Superior temporal gyrus (tissue), 1 donor: ENCODE measurements around the gene RPL41.
"Not testable (repeated sequence)": the region's sequence is repeated elsewhere in the genome, so short reads cannot be mapped to it uniquely, and the experiment has no call there.

Source experiments
- DNase-seq: peaks from one replicate; pipeline ENCODE4 v3.0.0-alpha.2; 2016; ENCODE audit errors: extremely low spot score

The RPL41 gene

DNA sequence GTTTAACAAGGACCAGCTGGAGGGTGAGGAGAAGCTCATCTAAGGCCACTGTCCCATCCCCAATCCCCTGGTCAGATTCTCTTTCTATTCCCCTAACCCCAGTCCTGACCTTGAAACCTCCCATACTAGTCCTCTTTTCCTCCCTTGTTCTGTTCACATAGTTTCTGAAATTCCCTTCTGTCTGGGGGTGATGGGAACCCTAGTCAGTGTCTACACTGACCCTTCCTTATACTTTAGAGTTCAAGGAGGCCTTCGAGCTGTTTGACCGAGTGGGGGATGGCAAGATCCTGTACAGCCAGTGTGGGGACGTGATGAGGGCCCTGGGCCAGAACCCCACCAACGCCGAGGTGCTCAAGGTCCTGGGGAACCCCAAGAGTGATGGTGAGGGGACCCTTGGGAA lies 38.4 kb downstream of the RPL41 start:
- DNase-seq: no peak

DNA sequence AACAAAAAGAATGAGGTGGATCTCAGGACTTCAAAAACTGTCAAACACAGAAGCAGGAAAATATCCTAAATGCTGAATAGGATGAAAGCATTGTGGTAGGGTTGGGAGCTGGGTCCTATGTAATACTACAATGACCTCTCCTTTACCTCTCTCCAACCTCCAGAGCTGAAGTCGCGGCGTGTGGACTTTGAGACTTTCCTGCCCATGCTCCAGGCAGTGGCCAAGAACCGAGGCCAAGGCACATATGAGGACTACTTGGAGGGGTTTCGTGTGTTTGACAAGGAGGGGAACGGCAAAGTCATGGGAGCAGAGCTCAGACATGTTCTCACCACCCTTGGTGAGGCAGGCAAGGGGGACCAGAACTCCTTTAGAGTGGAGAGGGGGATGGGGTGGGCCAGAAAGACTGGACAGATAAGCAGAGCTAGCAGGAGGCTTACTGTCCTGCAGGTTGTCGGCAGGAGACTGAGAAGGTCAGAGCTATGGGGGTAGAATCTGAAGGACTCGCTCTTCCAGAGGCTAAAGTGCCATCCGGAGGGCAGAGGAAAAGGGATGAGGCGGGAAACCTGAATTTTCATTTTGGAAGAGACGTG lies 38.9 kb downstream of the RPL41 start:
- no peak for DNase-seq

DNA sequence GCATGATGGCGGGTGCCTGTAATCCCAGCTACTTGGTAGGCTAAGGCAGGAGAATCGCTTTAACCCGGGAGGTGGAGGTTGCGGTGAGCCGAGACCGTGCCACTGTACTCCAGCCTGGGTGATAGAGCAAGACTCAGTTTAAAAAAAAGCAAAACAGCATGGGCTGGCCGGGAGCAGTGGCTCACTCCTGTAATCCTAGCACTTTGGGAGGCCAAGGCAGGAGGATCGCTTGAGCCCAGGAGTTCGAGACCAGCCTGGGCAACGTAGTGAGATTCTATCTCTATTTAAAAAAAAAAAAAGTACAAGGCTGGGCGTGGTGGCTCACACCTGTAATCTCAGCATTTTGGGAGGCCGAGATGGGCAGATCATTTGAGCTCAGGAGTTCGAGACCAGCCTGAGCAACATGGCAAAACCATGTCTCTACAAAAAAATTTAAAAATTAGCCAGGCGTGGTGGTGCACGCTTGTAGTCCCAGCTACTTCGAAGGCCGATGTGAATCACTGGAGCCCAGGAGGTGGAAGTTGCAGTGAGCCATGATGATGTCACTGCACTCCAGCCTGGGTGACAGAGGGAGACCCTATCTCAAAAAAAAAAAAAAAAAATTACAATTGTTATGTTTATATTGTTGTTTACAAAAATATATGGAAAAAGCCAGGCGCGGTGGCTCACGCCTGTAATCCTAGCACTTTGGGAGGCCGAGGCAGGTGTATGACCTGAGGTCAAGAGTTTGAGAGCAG lies 40.2 kb downstream of the RPL41 start:
- not testable (repeated sequence) for DNase-seq

DNA sequence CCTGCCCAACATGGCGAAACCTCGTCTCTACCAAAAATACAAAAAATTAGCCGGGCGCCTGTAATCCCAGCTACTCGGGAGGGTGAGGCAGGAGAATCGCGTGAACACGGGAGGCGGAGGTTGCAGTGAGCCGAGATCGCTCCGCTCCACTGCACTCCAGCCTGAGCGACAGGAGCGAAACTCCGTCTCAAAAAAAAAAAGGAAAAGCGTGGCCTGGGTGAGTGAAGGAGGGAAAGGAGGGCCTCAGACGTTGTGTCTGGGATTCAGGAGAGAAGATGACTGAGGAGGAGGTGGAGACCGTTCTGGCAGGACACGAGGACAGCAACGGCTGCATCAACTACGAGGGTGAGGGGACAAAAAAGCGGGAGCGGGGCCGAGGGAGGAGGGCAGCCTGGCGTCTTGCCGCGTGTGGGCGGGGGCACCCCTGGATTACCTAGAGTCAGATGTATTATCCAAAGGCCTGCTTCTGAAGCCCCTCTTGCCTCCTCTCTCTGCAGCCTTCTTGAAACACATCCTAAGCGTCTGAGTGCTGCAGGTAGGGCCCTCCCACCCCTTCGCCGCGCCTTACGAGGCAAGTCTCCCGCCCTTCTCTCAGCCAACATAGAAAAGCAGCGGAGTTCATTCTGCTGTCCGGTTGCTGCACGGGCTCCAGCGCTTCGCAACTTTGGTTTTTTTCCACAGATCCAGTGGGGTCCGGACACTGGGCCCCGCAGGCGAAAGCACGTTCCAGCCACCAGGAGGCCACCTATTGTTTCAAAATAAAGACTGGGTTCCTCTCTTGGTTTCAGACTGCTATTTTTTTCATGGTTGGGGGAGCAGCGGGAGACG lies 41.0 kb downstream of the RPL41 start:
- peak; percentile 60 for DNase-seq

DNA sequence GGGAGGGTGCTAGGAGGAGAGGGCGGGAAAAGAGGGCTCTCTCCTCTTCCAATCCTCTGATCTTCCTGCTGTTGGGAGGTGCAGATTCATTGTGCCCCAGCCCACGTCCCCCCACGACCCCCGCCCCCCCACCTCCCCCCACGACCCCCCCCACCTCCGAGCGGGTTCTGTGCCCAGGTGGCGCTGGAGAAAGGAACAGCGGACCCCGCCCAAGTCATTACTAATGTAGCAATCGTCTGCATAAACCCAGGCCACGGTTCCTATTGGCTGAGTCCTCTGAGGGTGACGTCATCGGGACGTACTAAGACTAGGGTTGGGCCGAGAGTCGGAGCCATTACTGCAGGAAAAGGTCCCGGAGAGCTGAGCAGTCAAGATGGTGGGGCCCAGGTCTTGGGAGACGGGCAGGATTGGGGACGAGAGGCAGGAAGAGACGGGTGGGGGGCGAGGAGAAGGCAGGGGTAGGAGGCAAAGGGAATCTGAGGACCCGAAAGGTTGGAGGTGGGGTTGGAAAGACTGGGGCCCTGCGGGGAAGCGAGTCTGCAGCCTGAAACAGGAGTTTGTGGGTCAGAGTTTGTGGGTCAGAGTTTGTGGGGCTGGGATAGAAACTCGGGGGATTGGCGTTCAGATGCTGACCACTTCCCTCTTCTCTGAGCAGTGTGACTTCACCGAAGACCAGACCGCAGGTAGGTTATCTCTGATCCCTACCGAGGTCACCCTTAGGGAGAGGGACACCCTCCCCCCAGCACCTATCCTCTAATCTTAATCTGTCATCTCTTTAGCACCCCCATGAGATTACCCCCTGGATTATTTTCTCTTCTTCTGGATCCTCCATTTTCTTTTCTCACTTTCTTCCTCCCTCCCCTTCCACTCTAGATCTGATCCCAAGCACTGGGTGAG lies 41.8 kb downstream of the RPL41 start, which contains the start of gene MYL6:
MYL6 (plus strand) TSS at position 331 of the 897 bp plus-strand sequence; CDS start at position 374, 43 bp downstream.
- peak; percentile 99 for DNase-seq

DNA sequence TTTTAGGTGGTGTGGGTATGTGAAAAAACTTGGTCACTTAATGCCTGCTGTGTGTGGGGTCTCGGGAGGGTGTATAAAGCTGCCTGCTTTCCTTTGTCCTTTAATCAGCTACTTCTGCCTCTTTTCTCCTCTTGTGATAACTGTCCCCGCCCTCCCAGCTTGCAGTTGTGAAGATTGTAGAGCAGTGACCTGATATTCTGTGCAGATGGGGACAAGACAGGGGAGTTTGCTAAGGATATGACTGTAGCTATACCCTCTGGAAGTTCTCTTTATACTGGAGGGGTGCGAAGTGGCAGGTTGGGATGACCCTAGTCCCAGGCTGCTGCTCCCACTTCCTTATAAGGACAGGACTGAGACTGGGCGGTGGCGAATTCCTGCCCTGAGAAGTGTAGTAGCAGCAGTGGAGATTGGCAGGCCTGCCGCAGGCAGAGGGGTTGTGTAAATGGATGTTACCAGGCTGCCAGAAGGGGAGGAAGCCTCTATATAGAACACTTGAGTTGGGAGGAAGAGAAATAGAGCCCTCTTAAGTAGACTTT lies 42.6 kb downstream of the RPL41 start:
- peak; percentile 50 for DNase-seq

DNA sequence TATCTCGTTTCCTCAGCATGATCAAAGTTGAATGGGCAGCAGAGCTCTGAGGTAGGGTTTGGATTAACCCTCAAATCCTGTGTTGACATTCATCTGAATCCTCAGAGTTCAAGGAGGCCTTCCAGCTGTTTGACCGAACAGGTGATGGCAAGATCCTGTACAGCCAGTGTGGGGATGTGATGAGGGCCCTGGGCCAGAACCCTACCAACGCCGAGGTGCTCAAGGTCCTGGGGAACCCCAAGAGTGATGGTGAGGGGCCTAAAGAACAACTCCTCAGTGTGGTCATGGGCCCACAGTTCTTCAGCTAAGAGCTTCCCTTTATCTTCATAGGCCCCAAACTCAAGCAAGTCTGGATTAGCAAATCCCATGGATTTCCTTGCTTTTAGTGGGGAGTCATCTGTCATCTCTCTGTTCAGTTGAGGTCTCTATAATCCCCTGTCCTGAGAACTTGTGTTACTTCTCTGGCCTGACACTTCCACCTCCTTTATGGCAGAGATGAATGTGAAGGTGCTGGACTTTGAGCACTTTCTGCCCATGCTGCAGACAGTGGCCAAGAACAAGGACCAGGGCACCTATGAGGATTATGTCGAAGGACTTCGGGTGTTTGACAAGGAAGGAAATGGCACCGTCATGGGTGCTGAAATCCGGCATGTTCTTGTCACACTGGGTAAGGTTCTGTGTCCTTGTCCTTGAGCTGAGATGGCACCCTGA lies 43.2 kb downstream of the RPL41 start:
- DNase-seq: no peak

DNA sequence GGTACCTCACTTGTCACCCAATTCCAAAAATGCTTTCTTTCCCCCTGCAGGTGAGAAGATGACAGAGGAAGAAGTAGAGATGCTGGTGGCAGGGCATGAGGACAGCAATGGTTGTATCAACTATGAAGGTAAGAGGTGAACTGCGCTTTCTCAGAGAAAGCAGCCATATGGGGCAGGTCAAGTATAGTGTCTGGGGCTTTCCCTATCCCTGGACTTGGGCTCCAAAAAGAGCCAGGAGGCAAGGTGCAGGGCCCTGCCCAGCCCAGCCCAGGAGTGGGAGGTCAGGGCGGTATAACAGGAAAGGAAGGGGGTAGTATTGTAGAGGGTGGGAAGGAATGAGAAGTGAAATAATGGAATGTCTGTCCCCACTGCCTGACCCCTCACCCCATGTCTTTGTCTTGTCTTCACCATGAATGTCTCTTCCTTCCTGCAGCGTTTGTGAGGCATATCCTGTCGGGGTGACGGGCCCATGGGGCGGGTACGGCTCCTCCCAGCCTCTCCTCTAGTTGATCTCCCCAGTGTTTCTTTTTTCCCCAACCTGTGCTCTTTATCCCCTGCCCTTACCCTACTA lies 43.8 kb downstream of the RPL41 start:
- DNase-seq: no peak

DNA sequence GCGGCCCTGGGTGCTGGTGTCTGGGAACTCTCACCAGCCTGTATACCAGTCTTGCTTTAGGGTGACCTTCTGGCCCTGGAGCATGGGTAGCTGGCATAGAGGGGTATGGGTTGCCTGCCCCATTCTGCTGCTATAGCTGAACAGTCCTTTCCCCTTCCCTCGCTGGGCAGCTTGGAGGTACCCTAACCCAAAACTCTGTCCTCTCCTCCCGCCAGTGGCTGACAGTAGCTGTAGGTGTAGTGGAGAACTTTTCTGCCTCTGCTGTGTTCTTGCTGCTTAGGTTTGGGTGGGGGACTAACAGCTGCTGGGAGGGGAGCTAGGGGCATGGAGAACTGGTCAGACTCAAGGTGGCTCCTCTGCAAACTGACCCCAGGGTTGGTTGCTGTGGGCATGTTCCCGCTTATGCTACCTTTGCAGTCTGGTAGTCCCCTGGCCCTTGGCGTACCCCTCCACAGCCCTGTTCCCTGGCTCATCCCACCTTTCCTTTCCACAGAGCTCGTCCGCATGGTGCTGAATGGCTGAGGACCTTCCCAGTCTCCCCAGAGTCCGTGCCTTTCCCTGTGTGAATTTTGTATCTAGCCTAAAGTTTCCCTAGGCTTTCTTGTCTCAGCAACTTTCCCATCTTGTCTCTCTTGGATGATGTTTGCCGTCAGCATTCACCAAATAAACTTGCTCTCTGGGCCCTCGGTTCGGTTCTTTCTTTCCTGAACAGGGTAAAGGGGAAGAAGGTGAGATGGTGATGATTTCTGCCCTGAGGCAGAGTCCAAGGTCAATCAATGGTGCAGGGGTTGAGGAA lies 44.7 kb downstream of the RPL41 start:
- no peak for DNase-seq

DNA sequence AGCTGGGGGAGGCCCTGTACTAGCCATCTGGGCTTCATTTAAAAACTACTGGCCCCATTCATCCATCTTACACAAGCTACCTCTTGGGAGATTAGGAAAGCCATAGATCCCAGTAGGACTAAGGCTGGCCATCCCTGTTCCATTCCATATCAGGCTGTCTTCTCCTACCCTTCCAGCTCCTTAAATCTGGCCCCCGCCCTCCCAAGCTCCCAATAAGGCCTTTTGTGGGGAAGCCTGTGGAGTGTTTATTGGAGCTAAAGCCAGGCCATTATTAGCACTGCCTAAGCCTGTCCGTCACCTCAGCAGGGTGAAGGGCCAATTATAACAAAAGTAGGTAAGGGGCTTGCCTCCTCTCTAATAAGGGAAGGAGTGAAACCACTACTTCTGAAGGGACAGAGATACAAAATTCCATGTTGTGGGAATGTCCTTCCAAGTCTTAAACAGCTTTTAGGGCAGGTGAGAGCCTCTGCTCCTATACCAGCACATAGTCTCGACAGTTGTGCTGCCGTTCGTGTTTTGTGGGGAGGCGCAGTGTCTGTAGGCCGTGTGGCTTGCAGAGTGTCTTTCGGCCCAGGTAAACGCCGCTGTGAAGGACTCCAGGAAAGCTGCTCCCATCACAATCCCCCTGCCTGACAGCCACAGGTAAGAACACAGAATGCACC lies 45.4 kb downstream of the RPL41 start:
- peak; percentile 12 for DNase-seq

DNA sequence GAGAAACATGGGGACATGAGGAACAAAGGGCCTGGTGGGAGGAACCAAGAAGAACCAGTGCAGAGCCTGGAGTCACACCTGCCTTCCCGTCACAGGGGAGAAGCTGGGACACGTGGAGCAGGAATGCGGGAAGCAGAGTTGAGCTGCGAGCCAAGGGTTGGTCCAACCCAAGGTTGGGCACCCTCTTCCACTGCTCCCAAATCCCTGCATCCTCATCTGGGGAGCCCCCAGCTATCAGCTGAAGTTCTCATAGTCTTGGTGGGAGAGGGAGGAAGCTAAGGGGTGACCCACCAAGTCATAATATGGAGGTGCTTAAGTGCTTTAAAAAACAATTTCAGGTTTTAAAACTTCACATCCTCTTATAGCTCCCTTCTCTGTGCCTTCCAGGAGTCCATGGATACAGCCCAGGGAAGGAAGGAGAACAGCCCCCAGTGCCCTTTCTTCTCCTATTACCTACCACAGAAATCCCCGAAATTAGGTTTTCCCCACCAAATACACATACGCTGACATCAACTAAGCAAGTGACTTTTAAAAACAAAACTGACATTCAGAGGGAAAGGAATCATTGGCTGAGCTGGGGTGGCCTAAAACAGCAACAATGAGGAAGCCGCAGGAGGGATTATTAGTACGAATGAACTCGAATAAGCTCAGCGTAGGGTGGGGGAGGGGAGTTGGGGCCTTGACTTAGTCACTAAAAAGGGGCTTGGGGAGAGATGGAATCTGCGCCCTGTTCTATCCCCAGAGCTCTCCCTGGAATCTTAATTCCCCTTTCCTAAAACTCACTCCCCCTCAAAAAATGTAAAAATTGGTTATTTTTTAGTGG lies 46.2 kb downstream of the RPL41 start:
- no peak for DNase-seq

DNA sequence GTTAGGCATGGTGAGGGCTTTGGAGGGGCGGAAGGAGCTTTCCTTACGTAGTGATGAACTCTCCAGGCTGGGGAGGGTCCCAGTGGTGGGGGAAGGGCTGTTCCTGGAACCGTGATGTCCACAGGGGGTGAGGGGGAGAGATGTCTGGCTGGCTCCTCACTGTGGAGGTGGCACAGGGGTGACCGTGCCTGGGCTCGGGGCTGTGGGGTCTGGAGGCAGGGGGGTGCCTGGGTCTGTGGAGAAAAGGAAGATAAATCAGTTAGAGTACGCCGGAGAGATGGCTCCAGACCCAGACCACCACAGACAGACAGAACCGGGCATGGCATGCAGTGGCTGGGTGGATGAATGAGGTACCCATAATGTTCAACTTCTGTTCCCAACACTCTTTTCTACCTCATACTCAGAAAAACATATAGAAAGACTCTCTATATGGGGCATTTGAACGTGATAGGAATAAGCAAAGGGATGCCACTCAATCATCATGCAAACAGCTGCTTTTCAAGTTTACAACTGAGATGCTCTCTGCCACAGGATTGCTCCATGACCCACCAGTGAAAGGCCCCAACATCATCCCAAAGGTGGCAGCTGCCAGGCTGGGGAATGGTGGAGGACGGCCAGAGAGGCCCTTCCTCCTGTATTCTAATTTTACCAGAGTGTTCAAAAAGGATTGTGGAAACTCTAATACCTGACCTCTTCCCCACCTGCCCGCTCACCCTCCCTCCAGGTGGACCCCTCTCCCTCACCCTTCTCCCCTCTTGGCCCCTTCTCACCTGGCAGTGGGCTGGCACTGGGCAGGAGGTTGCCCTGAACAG lies 47.3 kb downstream of the RPL41 start:
- no peak for DNase-seq

DNA sequence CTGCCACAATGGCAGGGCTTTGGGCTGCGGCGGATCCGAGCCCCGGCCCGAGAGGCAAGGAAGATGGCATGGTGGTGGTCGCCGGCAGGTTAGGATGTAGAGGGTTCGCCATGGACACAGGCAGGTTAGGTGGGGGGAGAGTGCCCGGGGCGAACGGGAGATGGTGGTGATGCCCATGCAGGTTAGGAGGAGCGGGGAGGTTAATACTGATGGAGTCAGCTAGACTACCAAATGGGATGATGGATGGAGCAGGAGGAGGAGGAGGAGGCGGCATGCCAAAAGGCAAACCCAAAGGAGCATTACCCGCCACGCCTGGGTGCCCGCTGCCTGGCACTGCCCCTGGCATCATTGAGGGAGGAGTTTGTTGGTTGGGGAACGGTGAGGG lies 47.9 kb downstream of the RPL41 start:
- DNase-seq: no peak

DNA sequence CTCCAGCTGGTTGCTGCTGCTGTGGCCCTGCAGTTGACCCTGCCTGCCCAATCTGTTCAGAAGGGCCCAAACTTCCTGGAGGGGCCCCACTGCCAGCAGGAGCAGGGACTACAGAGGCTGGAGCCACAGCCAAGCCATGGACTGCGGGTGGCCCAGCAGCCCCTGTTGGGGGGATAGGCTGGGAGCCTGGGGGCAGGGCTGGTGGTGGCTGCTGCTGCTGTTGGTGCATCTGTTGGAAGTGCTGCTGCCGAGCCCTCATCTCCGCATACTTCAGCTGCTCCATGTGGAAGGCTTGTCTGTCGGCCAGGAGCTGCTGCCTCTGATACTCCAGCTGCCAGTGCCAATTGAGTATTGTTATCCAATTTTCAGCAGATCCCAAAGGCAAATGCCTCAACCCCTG lies 48.9 kb downstream of the RPL41 start:
- DNase-seq: no peak
